ENCODE results near the gene STK11. TPM values are rescaled to one million over a fixed set of nuclear protein-coding genes. Genes with fewer than 3 reads are reported as not detected.
A peak's percentile ranks its signal among the peaks of the same experiment; 100 is the strongest.

STK11 gene
- total and polyA plus RNA-seq, 2 of the 4 experiments (the other 2 are of a cell fraction) = 39.3 to 42.8 TPM

DNA sequence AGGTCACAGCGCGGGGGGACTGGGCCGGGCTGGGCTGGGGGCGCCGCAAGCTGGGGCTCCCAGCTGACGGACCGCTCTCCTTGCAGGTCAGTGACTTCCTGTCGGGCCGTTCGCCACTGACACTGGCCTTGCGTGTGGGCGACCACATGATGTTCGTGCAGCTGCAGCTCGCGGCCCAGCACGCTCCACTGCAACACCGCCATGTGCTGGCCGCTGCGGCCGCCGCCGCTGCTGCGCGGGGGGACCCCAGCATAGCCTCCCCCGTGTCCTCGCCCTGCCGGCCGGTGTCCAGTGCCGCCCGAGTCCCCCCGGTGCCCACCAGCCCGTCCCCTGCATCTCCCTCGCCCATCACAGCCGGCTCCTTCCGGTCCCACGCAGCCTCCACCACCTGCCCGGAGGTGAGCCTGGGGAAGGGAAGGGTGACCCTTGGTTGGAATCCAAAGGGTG lies 48.5 kb downstream of the STK11 start:
- CTCF ChIA-PET = interaction anchor here (1.6 kb wide), 1 partner anchor 13 kb away, joined by 11 read pairs; no protein-coding TSS in a partner anchor
- Histone ChIP-seq H2BK15ac (ENCODE audit: low read depth, low read length) (0 out of 3 replicates have a peak overlapping the region, but pooled peaks have one; percentile 11), H4K8ac (ENCODE audit: low read depth in 2 of 2, low read length in 2 of 2) (peak overlapping the region; percentile 63 to 79; a peak in 3 of 4 replicates), H3K9ac (ENCODE audit: low read depth, low read length) (peak overlapping the region; percentile 38; the same call in 1 of the 2 replicates), H3K4me2 (ENCODE audit: low read depth, low read length) (peak overlapping the region; percentile 52; the same call in 1 of the 2 replicates), H3K4me3 (ENCODE audit: insufficient read depth, low read depth, low read length) (no peak overlapping the region; the same call in 1 of the 2 replicates), H3K4ac (ENCODE audit: low read depth, low read length) (peak overlapping the region; percentile 84), H3K23ac (ENCODE audit: low read depth, low read length) (peak overlapping the region; percentile 66), H2AK5ac (ENCODE audit: low read depth, low read length) (peak overlapping the region; percentile 94), H3K27me3 (ENCODE audit: control insufficient read depth, insufficient read depth, low read length) (no peaks in the 10 kb centered on the region), H3K14ac (replicated peaks; ENCODE audit: low read depth, low read length) (peak overlapping the region; percentile 85; the same call in 1 of the 2 replicates), H3K79me1 (ENCODE audit: low read depth in 1 of 2, low read length in 2 of 2) (peaks cover 0 to 40% of the 10 kb centered on the region in 2 experiments; a peak in 2 of 4 replicates), H2BK5ac (ENCODE audit: low read depth, low read length, poor library complexity, severe bottlenecking) (peak overlapping the region; percentile 99), H2AK9ac (replicated peaks; ENCODE audit: low read depth, low read length, poor library complexity) (peak overlapping the region; percentile 99), H3K27ac (ENCODE audit: insufficient read depth, low read length) (peak overlapping the region; percentile 99), H3K9me3 (ENCODE audit: control insufficient read depth, insufficient read depth, low read length) (no peaks in the 10 kb centered on the region), H3K4me1 (ENCODE audit: control insufficient read depth, insufficient read depth, low read length) (peaks cover 35% of the 10 kb centered on the region), H4K20me1 (ENCODE audit: insufficient read depth, low read length) (peaks cover 91% of the 10 kb centered on the region), H4K5ac (ENCODE audit: low read depth, low read length) (peak overlapping the region; percentile 27), H3K56ac (ENCODE audit: extremely low read depth, insufficient read depth, low read length) (peak overlapping the region; percentile 39; the same call in 1 of the 2 replicates), H4K91ac (ENCODE audit: insufficient read depth, low read depth, low read length) (peak overlapping the region; percentile 82), H2AFZ (replicated peaks; ENCODE audit: low read length, poor library complexity) (peak overlapping the region; percentile 36), H3K18ac (ENCODE audit: low read depth, low read length) (peak overlapping the region; percentile 65; the same call in 1 of the 2 replicates), H3K9me1 (ENCODE audit: insufficient read depth, low read length) (no peaks in the 10 kb centered on the region), H2BK20ac (ENCODE audit: low read depth, low read length) (0 out of 2 replicates have a peak overlapping the region, but pooled peaks have one; percentile 20), H2BK120ac (ENCODE audit: low read depth, low read length) (peak overlapping the region; percentile 81), H3K36me3 (ENCODE audit: control insufficient read depth, insufficient read depth, low read length) (peaks cover 70% of the 10 kb centered on the region)
- in situ Hi-C loops (cut with MboI; ENCODE audit: low sequenced_read_pairs) (no loop called here), intact Hi-C loops (cut with micrococcal nuclease) (no loop called here), dilution Hi-C loops (cut with HindIII; ENCODE audit: low sequenced_read_pairs, unreplicated experiment) (no loop called here)
- DNase-seq (no peak), ATAC-seq (ENCODE audit: low read depth) (no peak)
- WGBS, 2 experiments (ENCODE audit: extremely low coverage in 2 of 2, insufficient read length in 1 of 2) = 84% methylated on average over 25 of the region's 37 CpGs; no CpG with 5 or more reads in 1 of the 2 experiments
- POLR2A ChIA-PET (ENCODE audit: unreplicated experiment) = interaction anchor here (1.5 to 1.6 kb wide), 2 partner anchors 12 to 15 kb away, joined by 16 to 28 read pairs; partner anchors contain the start of gene CIRBP
- BruUV-seq (replicated peaks) = no TSS peak
- TF ChIP-seq, protein P1, sequence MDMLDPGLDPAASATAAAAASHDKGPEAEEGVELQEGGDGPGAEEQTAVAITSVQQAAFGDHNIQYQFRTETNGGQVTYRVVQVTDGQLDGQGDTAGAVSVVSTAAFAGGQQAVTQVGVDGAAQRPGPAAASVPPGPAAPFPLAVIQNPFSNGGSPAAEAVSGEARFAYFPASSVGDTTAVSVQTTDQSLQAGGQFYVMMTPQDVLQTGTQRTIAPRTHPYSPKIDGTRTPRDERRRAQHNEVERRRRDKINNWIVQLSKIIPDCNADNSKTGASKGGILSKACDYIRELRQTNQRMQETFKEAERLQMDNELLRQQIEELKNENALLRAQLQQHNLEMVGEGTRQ (IDR thresholded peaks at IDR 0.05; ENCODE audit: low read depth, low read length) = 0 out of 2 replicates have a peak, but pooled peaks have one; percentile 6
- no peak for TF ChIP-seq MAZ (IDR thresholded peaks at IDR 0.05; ENCODE audit: borderline replicate concordance, low read depth, low read length)

Measured in IMR-90 (cell line).